Astrocyte (in vitro differentiated cells and primary cell): ENCODE measurements around the gene IL1R2. TPM values are rescaled to one million over a fixed set of nuclear protein-coding genes. Genes with fewer than 3 reads are reported as not detected.

ENCODE experiments used
- DNase-seq: peaks from one replicate; pipeline ENCODE4 v3.0.0-alpha.2; 2010; ENCODE audit warnings: low read depth
- FAIRE-seq: peaks from 2 replicates; lab custom pipeline; 2011; peaks lifted over from hg19 to GRCh38; lab: Jason Lieb, UNC
- H2AFZ ChIP-seq: 2 replicates; pipeline ENCODE4 v1.6.0; 2012; ENCODE audit warnings: low read depth, low read length, inconsistent platforms
- H3K27ac ChIP-seq: 2 replicates; pipeline ENCODE4 v1.5.1; 2011; ENCODE audit warnings: low read depth, low read length, inconsistent platforms
- H3K27me3 ChIP-seq: 2 replicates; pipeline ENCODE4 v1.6.0; 2011; ENCODE audit warnings: low read length, inconsistent platforms; ENCODE audit not compliant: insufficient read depth
- H3K36me3 ChIP-seq: 2 replicates; pipeline ENCODE4 v1.5.1; 2011; ENCODE audit warnings: low read length, inconsistent platforms; ENCODE audit not compliant: insufficient read depth
- H3K4me1 ChIP-seq: 2 replicates; pipeline ENCODE4 v1.5.1; 2011; ENCODE audit warnings: low read length, inconsistent platforms; ENCODE audit not compliant: insufficient read depth
- H3K4me2 ChIP-seq: 2 replicates; pipeline ENCODE4 v1.6.0; 2012; ENCODE audit warnings: low read length, inconsistent platforms
- H3K4me3 ChIP-seq: 2 replicates; pipeline ENCODE4 v1.5.1; 2011; ENCODE audit warnings: low read depth, mild to moderate bottlenecking, low read length, inconsistent platforms; ENCODE audit not compliant: insufficient read depth
- H3K79me2 ChIP-seq: 2 replicates; pipeline ENCODE4 v1.6.0; 2012; ENCODE audit warnings: mild to moderate bottlenecking, low read length, inconsistent platforms; ENCODE audit not compliant: insufficient read depth
- H3K9ac ChIP-seq: 2 replicates; pipeline ENCODE4 v1.6.0; 2012; ENCODE audit warnings: mild to moderate bottlenecking, low read length, inconsistent platforms
- H3K9me3 ChIP-seq: 2 replicates; pipeline ENCODE4 v1.5.1; 2012; ENCODE audit warnings: low read depth, mild to moderate bottlenecking, low read length, inconsistent platforms; ENCODE audit not compliant: insufficient read depth
- H4K20me1 ChIP-seq: 2 replicates; pipeline ENCODE4 v1.6.0; 2012; ENCODE audit warnings: low read length, inconsistent platforms; ENCODE audit not compliant: insufficient read depth
- H3K27ac Mint-ChIP-seq: one replicate; pipeline ENCODE4 v1.8.0; 2021; ENCODE audit warnings: mild to moderate bottlenecking, mixed read lengths; ENCODE audit not compliant: unreplicated experiment
- H3K27me3 Mint-ChIP-seq: one replicate; pipeline ENCODE4 v1.8.0; 2021; ENCODE audit warnings: low read depth, mixed read lengths; ENCODE audit not compliant: unreplicated experiment
- H3K36me3 Mint-ChIP-seq: one replicate; pipeline ENCODE4 v1.8.0; 2021; ENCODE audit warnings: low read depth, mixed read lengths; ENCODE audit not compliant: unreplicated experiment
- H3K4me1 Mint-ChIP-seq: one replicate; pipeline ENCODE4 v1.8.0; 2021; ENCODE audit warnings: low read depth, mixed read lengths; ENCODE audit not compliant: unreplicated experiment
- H3K4me3 Mint-ChIP-seq: one replicate; pipeline ENCODE4 v1.8.0; 2021; ENCODE audit warnings: mild to moderate bottlenecking, moderate library complexity, mixed read lengths; ENCODE audit not compliant: unreplicated experiment
- H3K9me3 Mint-ChIP-seq: one replicate; pipeline ENCODE4 v1.8.0; 2021; ENCODE audit warnings: mild to moderate bottlenecking, mixed read lengths; ENCODE audit not compliant: unreplicated experiment
- EZH2 ChIP-seq: IDR thresholded peaks from 2 replicates; pipeline ENCODE4 v1.6.1; 2012; ENCODE audit warnings: mild to moderate bottlenecking, low read length, inconsistent platforms; ENCODE audit not compliant: insufficient read depth
- total RNA-seq: library from RNA; stranded (reverse); gene quantifications from 2 replicates; pipeline ENCODE4 v1.2.1, GENCODE V29; 2021
- TF ChIP-seq, protein P1 (sequence below): IDR thresholded peaks from 2 replicates; pipeline ENCODE4 v1.5.1; 2011; ENCODE audit warnings: low read depth, mild to moderate bottlenecking, inconsistent platforms, low read length, moderate library complexity; ENCODE audit not compliant: insufficient read depth

The IL1R2 gene
- total RNA-seq, 1 donor from 2014 or later = 0.34 TPM

DNA sequence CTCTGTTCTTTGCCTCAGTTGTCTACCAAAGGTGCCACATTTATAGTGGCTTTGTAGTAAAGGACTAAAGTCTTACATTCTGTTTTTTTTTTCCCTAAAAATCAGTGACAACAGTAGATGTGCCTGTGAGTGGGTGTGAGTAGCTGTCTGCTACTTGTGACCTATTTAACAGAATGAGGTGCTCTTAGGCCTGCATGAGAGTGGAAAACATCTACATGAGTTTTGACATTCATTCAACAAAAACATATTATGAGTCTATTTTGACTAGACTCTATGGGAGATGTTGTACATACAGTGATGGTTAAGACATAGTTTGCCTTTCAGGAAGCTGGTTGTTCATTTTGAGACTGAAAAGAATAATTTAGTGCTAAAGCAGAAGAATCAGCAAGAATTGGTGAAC is 36.7 kb downstream of the IL1R2 start:
- no peak for TF ChIP-seq EZH2
- TF ChIP-seq, protein P1, sequence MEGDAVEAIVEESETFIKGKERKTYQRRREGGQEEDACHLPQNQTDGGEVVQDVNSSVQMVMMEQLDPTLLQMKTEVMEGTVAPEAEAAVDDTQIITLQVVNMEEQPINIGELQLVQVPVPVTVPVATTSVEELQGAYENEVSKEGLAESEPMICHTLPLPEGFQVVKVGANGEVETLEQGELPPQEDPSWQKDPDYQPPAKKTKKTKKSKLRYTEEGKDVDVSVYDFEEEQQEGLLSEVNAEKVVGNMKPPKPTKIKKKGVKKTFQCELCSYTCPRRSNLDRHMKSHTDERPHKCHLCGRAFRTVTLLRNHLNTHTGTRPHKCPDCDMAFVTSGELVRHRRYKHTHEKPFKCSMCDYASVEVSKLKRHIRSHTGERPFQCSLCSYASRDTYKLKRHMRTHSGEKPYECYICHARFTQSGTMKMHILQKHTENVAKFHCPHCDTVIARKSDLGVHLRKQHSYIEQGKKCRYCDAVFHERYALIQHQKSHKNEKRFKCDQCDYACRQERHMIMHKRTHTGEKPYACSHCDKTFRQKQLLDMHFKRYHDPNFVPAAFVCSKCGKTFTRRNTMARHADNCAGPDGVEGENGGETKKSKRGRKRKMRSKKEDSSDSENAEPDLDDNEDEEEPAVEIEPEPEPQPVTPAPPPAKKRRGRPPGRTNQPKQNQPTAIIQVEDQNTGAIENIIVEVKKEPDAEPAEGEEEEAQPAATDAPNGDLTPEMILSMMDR = no peak
- H4K20me1 ChIP-seq = no peaks in the 10 kb centered on the region
- FAIRE-seq = no peak

DNA sequence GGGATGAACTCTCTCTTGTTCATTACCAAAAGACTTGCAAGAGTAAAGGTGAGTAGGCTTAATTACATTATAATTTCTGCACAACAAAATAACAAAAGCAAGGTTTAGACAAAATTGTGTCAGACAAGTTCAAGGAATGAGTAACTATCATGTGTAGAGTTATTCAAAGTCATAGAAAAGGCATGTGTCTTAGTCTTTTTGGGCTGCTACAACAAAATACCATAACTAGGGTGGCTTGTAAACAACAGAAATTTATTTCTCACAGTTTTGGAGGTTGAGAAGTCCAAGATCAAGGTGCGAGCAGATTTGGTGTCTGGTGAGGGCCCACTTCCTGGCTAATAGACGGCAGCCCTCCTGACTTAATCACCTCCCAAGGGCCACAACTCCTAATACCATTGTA is 37.6 kb downstream of the IL1R2 start:
- H3K4me1 ChIP-seq = peaks cover 31% of the 10 kb centered on the region
- Mint-ChIP-seq H3K36me3 (peaks cover 2% of the 10 kb centered on the region), H3K9me3 (peaks cover under 1% of the 10 kb centered on the region), H3K4me3 (no peak overlapping the region), H3K27me3 (no peaks in the 10 kb centered on the region), H3K27ac (no peak overlapping the region), H3K4me1 (peaks cover 62% of the 10 kb centered on the region)
- no peak overlapping the region for H3K27ac ChIP-seq
- no peaks in the 10 kb centered on the region for H3K79me2 ChIP-seq
- FAIRE-seq (no peak), DNase-seq (no peak)
- H4K20me1 ChIP-seq = no peaks in the 10 kb centered on the region
- no peak overlapping the region for H3K4me2 ChIP-seq
- no peak overlapping the region for H3K9ac ChIP-seq
- no peak overlapping the region for H2AFZ ChIP-seq
- no peak for TF ChIP-seq EZH2
- TF ChIP-seq, protein P1 = no peak
- H3K36me3 ChIP-seq = no peaks in the 10 kb centered on the region
- H3K9me3 ChIP-seq = no peaks in the 10 kb centered on the region
- H3K4me3 ChIP-seq = no peak overlapping the region
- no peaks in the 10 kb centered on the region for H3K27me3 ChIP-seq

More for the DNA sequence above, 36.7 kb downstream of the IL1R2 start:
- Histone ChIP-seq H3K4me2 (no peak overlapping the region), H3K27me3 (no peaks in the 10 kb centered on the region), H3K9me3 (no peaks in the 10 kb centered on the region), H3K79me2 (no peaks in the 10 kb centered on the region), H3K4me3 (no peak overlapping the region), H2AFZ (no peak overlapping the region), H3K27ac (no peak overlapping the region), H3K4me1 (peaks cover 22% of the 10 kb centered on the region), H3K36me3 (no peaks in the 10 kb centered on the region), H3K9ac (no peak overlapping the region)
- H3K27me3 Mint-ChIP-seq = no peaks in the 10 kb centered on the region
- H3K4me3 Mint-ChIP-seq = no peak overlapping the region
- H3K9me3 Mint-ChIP-seq = no peaks in the 10 kb centered on the region
- no peak for DNase-seq
- H3K4me1 Mint-ChIP-seq = peaks cover 53% of the 10 kb centered on the region
- H3K36me3 Mint-ChIP-seq = no peaks in the 10 kb centered on the region
- H3K27ac Mint-ChIP-seq = peak overlapping the region; percentile 88

DNA sequence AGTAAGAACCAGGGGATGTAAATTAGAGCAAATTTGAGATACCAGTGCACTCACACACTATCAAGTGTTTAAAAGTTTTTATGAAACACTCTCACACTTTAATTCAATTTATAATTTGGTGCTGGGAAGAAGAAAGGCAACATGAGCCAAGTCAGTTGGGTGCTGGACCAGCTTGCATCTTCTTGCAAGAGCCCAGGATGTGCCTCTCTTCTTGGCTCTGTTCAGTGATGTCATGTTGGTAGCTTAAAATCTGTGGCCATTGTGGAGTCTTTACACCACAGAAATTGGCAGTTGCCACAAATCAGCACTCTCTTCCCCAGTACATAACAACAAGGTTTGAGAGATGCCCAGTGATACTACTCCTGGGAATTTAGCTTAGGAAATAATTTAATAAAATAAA is 38.2 kb downstream of the IL1R2 start:
- no peak overlapping the region for H3K4me3 Mint-ChIP-seq
- FAIRE-seq (no peak), DNase-seq (no peak)
- Histone ChIP-seq H3K79me2 (no peaks in the 10 kb centered on the region), H3K4me3 (no peak overlapping the region), H3K4me1 (peaks cover 34% of the 10 kb centered on the region), H3K36me3 (no peaks in the 10 kb centered on the region), H3K9me3 (no peaks in the 10 kb centered on the region), H3K4me2 (no peak overlapping the region), H3K27me3 (no peaks in the 10 kb centered on the region), H2AFZ (no peak overlapping the region), H4K20me1 (no peaks in the 10 kb centered on the region), H3K27ac (no peak overlapping the region), H3K9ac (no peak overlapping the region)
- TF ChIP-seq, protein P1 = no peak
- TF ChIP-seq EZH2 = no peak
- peaks cover 6% of the 10 kb centered on the region for H3K36me3 Mint-ChIP-seq
- H3K4me1 Mint-ChIP-seq = peaks cover 61% of the 10 kb centered on the region
- H3K27me3 Mint-ChIP-seq = no peaks in the 10 kb centered on the region
- H3K27ac Mint-ChIP-seq = no peak overlapping the region
- H3K9me3 Mint-ChIP-seq = peaks cover 5% of the 10 kb centered on the region
